OCI-LY1 (cell line): ENCODE data around the gene MYO1G.

Source experiments
- EZH2 ChIP-seq: fragments of 200-600 bp; sonication (generic), shearing (Covaris generic); IDR thresholded peaks from 2 replicates; pipeline ENCODE4 v1.8.0; 2017; ENCODE audit warnings: borderline replicate concordance, mixed run types, mild to moderate bottlenecking, antibody characterized with exemption, low read length, moderate library complexity, mixed read lengths
- TF ChIP-seq, protein P1 (sequence below): fragments of 200-600 bp; sonication (generic), shearing (Covaris generic); IDR thresholded peaks from 2 replicates; pipeline ENCODE4 v1.5.1; 2017; ENCODE audit warnings: mild to moderate bottlenecking, antibody characterized with exemption, low read length, moderate library complexity, mixed read lengths

DNA sequence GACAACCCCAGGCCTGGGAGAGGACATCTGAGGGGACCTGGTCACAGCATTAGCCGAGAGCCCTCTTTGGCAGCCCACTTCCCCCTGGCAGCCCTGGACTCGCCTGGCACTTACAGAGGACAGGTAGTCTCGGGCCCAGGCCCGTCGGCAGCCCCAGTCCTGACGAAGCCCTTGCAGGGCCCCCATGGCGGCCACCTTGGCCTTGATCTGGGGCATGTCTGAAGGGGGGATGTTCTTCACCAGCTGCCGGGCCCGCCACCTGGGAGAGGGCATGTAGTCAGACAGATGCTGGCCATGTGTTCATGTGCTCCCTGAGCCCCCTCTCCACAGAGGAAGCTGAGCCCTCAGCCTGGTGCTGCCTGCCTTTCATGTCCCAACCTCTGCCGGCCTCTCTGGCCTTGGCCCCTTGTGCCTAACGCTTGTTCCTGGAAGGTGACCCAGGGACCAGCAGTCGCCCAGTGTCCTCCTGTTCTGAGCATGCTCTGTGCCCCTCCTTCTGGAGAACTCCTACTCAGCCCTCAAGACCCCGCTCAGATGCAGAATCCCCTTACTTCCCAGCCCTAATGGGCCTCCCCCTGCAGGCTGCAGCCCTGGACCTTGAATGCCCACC is 13.9 kb downstream of the MYO1G start:
- TF ChIP-seq, protein P1, sequence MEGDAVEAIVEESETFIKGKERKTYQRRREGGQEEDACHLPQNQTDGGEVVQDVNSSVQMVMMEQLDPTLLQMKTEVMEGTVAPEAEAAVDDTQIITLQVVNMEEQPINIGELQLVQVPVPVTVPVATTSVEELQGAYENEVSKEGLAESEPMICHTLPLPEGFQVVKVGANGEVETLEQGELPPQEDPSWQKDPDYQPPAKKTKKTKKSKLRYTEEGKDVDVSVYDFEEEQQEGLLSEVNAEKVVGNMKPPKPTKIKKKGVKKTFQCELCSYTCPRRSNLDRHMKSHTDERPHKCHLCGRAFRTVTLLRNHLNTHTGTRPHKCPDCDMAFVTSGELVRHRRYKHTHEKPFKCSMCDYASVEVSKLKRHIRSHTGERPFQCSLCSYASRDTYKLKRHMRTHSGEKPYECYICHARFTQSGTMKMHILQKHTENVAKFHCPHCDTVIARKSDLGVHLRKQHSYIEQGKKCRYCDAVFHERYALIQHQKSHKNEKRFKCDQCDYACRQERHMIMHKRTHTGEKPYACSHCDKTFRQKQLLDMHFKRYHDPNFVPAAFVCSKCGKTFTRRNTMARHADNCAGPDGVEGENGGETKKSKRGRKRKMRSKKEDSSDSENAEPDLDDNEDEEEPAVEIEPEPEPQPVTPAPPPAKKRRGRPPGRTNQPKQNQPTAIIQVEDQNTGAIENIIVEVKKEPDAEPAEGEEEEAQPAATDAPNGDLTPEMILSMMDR = no peak
- no peak for TF ChIP-seq EZH2
